Measurements from ENCODE around the gene GPR33. TPM values are rescaled to one million over a fixed set of nuclear protein-coding genes. Genes with fewer than 3 reads are reported as not detected.

GPR33 gene
- total RNA-seq, 1 donor from 2014 or later: not detected

DNA sequence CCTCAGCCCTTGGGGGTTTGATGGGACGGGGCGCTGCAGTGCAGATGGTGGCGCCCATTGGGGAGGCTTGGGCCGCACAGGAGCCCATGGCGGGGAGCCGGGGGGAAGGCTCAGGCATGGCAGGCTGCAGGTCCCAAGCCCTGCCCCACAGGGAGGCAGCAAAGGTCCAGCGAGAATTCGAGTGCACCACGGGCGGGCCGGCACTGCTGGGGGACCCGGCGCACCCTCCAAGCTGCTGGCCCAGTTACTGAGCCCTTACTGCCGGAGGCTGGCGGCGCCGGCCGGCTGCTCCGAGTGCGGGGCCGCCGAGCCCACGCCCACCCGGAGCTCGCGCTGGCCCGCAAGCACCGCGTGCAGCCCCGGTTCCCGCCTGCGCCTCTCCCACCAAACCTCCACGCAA, 39.2 kb upstream of the GPR33 start:
- DNase-seq (ENCODE audit: low read depth, low spot score): no peak
- H3K9me3 Mint-ChIP-seq: peaks cover 3% of the 10 kb centered on the region
- no peaks in the 10 kb centered on the region for H3K27me3 Mint-ChIP-seq (ENCODE audit: low read depth)
- no peak overlapping the region for H3K4me3 Mint-ChIP-seq
- no peak for TF ChIP-seq CTCF (conservative IDR thresholded peaks at IDR 0.05)
- no peaks in the 10 kb centered on the region for H3K36me3 Mint-ChIP-seq (ENCODE audit: low read depth)
- H3K4me1 Mint-ChIP-seq: no peaks in the 10 kb centered on the region
- no peak overlapping the region for H3K27ac Mint-ChIP-seq (ENCODE audit: unreplicated experiment)

GRCh38 chr14:31510855-31511254, 23.0 kb upstream of the GPR33 start:
- no peak for DNase-seq (ENCODE audit: low read depth, low spot score)
- Mint-ChIP-seq H3K36me3 (ENCODE audit: low read depth) (no peaks in the 10 kb centered on the region), H3K27me3 (ENCODE audit: low read depth) (no peaks in the 10 kb centered on the region), H3K27ac (ENCODE audit: unreplicated experiment) (no peak overlapping the region), H3K4me1 (peaks cover 4% of the 10 kb centered on the region), H3K4me3 (no peak overlapping the region), H3K9me3 (no peaks in the 10 kb centered on the region)
- TF ChIP-seq CTCF (conservative IDR thresholded peaks at IDR 0.05): no peak

DNA sequence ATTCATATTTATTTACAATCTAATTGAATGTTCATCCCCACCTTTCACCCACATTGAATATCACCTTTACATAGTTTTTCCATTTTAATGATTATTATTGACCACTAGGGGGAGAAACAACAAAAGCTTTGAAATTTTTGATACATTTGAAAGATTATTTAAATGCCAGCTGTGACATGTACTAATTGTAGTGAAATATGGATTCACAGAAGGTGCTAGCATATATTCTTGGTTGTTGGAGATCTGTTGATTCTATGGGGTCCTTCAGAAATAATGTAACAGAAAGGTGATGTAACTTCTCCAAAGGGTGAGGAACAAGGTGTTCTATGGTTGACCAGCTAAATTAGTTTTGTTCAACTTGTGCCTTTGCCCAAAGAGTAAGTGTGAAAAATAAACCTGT, 22.4 kb upstream of the GPR33 start:
- TF ChIP-seq CTCF (conservative IDR thresholded peaks at IDR 0.05): peak; percentile 86
- no peak overlapping the region for H3K27ac Mint-ChIP-seq (ENCODE audit: unreplicated experiment)
- H3K9me3 Mint-ChIP-seq: no peaks in the 10 kb centered on the region
- H3K36me3 Mint-ChIP-seq (ENCODE audit: low read depth): no peaks in the 10 kb centered on the region
- peaks cover 4% of the 10 kb centered on the region for H3K4me1 Mint-ChIP-seq
- no peaks in the 10 kb centered on the region for H3K27me3 Mint-ChIP-seq (ENCODE audit: low read depth)
- no peak overlapping the region for H3K4me3 Mint-ChIP-seq
- no peak for DNase-seq (ENCODE audit: low read depth, low spot score)

GRCh38 chr14:31508135-31508534, 20.3 kb upstream of the GPR33 start:
- Mint-ChIP-seq H3K27ac (ENCODE audit: unreplicated experiment) (no peak overlapping the region), H3K36me3 (ENCODE audit: low read depth) (no peaks in the 10 kb centered on the region), H3K4me1 (peaks cover 4% of the 10 kb centered on the region), H3K27me3 (ENCODE audit: low read depth) (no peaks in the 10 kb centered on the region), H3K9me3 (no peaks in the 10 kb centered on the region), H3K4me3 (no peak overlapping the region)
- DNase-seq (ENCODE audit: low read depth, low spot score): no peak
- TF ChIP-seq CTCF (conservative IDR thresholded peaks at IDR 0.05): no peak

DNA sequence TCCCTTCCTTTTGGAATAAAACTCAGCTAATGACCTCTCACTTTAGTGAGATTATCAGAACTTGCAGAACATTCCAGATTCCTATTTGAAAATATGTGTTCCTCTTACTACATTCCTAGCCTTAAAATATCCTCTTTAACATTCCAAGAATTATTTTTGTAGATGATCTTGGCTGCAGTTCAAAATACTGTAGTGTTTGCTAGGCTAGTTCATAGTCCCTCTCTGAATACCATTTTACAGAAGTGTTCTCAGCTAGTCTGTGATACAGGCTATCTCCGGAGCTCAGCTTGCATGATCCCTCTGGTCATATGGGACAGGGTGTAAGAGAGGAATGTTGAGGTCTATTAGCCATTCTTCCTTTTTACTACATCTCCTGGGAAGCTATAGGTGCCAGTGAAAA, 17.6 kb upstream of the GPR33 start:
- no peaks in the 10 kb centered on the region for H3K36me3 Mint-ChIP-seq (ENCODE audit: low read depth)
- H3K4me1 Mint-ChIP-seq: peaks cover 4% of the 10 kb centered on the region
- H3K27ac Mint-ChIP-seq (ENCODE audit: unreplicated experiment): no peak overlapping the region
- no peak for TF ChIP-seq CTCF (conservative IDR thresholded peaks at IDR 0.05)
- no peak for DNase-seq (ENCODE audit: low read depth, low spot score)
- no peaks in the 10 kb centered on the region for H3K27me3 Mint-ChIP-seq (ENCODE audit: low read depth)
- no peaks in the 10 kb centered on the region for H3K9me3 Mint-ChIP-seq
- no peak overlapping the region for H3K4me3 Mint-ChIP-seq

- H3K27me3 Mint-ChIP-seq (ENCODE audit: low read depth): no peaks in the 10 kb centered on the region
- H3K36me3 Mint-ChIP-seq (ENCODE audit: low read depth): peaks cover 2% of the 10 kb centered on the region
- no peak overlapping the region for H3K4me3 Mint-ChIP-seq
- H3K4me1 Mint-ChIP-seq: no peaks in the 10 kb centered on the region
- no peak overlapping the region for H3K27ac Mint-ChIP-seq (ENCODE audit: unreplicated experiment)
- peaks cover 4% of the 10 kb centered on the region for H3K9me3 Mint-ChIP-seq
- no peak for TF ChIP-seq CTCF (conservative IDR thresholded peaks at IDR 0.05)
- no peak for DNase-seq (ENCODE audit: low read depth, low spot score)
These were observed 14.0 kb upstream of the GPR33 start for GRCh38 chr14:31501870-31502269.
